Liver (tissue), 9 donors: ENCODE data around the gene EVC. TPM values are rescaled to one million over a fixed set of nuclear protein-coding genes. Genes with fewer than 3 reads are reported as not detected.
A peak's percentile ranks its signal among the peaks of the same experiment; 100 is the strongest.

Source experiments
- DNase-seq: peaks from one replicate; pipeline ENCODE4 v3.0.0-alpha.2; 2017; ENCODE audit warnings: low spot score
- H3K27ac ChIP-seq, 2 donors: one replicate each; pipeline ENCODE4 v1.7.0; 2013; ENCODE audit warnings: inconsistent platforms in 2 of 2, low read length in 2 of 2, control low read depth in 1 of 2, low read depth in 1 of 2, mild to moderate bottlenecking in 1 of 2
- H3K27me3 ChIP-seq, 4 donors: one replicate each; pipeline versions ENCODE4 v1.6.1 to v1.7.0; 2013; ENCODE audit warnings: low read length in 3 of 4, inconsistent platforms in 1 of 4, mild to moderate bottlenecking in 1 of 4, moderate library complexity in 1 of 4; ENCODE audit not compliant: control insufficient read depth in 4 of 4, insufficient read depth in 4 of 4
- H3K36me3 ChIP-seq, 4 donors: one replicate each; pipeline versions ENCODE4 v1.6.1 to v1.7.0; 2013; ENCODE audit warnings: low read length in 3 of 4, mild to moderate bottlenecking in 3 of 4, low read depth in 1 of 4, moderate library complexity in 1 of 4; ENCODE audit not compliant: control insufficient read depth in 4 of 4, insufficient read depth in 3 of 4
- H3K4me1 ChIP-seq, 4 donors: one replicate each; pipeline versions ENCODE4 v1.6.1 to v1.7.0; 2013; ENCODE audit warnings: low read length in 3 of 4, mild to moderate bottlenecking in 3 of 4, moderate library complexity in 1 of 4; ENCODE audit not compliant: control insufficient read depth in 4 of 4, insufficient read depth in 4 of 4
- H3K4me3 ChIP-seq, 3 donors: one replicate each; pipeline versions ENCODE4 v1.6.1 to v1.7.0; 2013; ENCODE audit warnings: low read length in 3 of 3, control low read depth in 1 of 3, low read depth in 1 of 3, mild to moderate bottlenecking in 1 of 3
- H3K9ac ChIP-seq, 2 donors: one replicate each; pipeline ENCODE4 v1.7.0; 2013; ENCODE audit warnings: low read length in 2 of 2, mild to moderate bottlenecking in 2 of 2, moderate library complexity in 2 of 2, control low read depth in 1 of 2, low read depth in 1 of 2
- H3K9me3 ChIP-seq, 4 donors: one replicate each; pipeline versions ENCODE4 v1.6.1 to v1.7.0; 2013; ENCODE audit warnings: low read length in 3 of 4; ENCODE audit not compliant: control insufficient read depth in 4 of 4
- ATF3 ChIP-seq: IDR thresholded peaks from 2 replicates; pipeline ENCODE4 v1.6.1; 2016; ENCODE audit warnings: antibody characterized with exemption
- CTCF ChIP-seq: fragments of 150-350 bp; IDR thresholded peaks from 2 replicates; pipeline ENCODE4 v1.5.1; 2017; ENCODE audit warnings: improper control_type of control experiment, low read depth, low read length; ENCODE audit not compliant: missing input control
- FOXA1 ChIP-seq: IDR thresholded peaks from 2 replicates; pipeline ENCODE4 v1.6.1; 2016; ENCODE audit warnings: antibody characterized with exemption
- FOXA2 ChIP-seq: IDR thresholded peaks from 2 replicates; pipeline ENCODE4 v1.6.1; 2016; ENCODE audit warnings: antibody characterized with exemption
- GABPA ChIP-seq, 2 donors: IDR thresholded peaks in 1 of 2; conservative IDR thresholded peaks in 1 of 2; 2 replicates each; pipeline ENCODE4 v1.6.1; 2016; ENCODE audit warnings: antibody characterized with exemption in 2 of 2, mild to moderate bottlenecking in 1 of 2, moderate library complexity in 1 of 2
- HNF4A ChIP-seq, 2 donors: conservative IDR thresholded peaks; 2 replicates each; pipeline ENCODE4 v1.6.1; 2016; ENCODE audit warnings: antibody characterized with exemption in 2 of 2, mild to moderate bottlenecking in 2 of 2
- HNF4G ChIP-seq: IDR thresholded peaks from 2 replicates; pipeline ENCODE4 v1.6.1; 2016; ENCODE audit warnings: antibody characterized with exemption
- MAX ChIP-seq: IDR thresholded peaks from 2 replicates; pipeline ENCODE4 v1.6.1; 2016; ENCODE audit warnings: antibody characterized with exemption
- NR2F2 ChIP-seq: IDR thresholded peaks from 2 replicates; pipeline ENCODE4 v1.6.1; 2016; ENCODE audit warnings: antibody characterized with exemption
- RAD21 ChIP-seq, 2 donors: IDR thresholded peaks; 2 replicates each; pipeline ENCODE4 v1.6.1; 2016; ENCODE audit warnings: antibody characterized with exemption in 2 of 2, mild to moderate bottlenecking in 2 of 2
- REST ChIP-seq: IDR thresholded peaks from 2 replicates; pipeline ENCODE4 v1.6.1; 2016; ENCODE audit warnings: antibody characterized with exemption, mild to moderate bottlenecking
- SP1 ChIP-seq: IDR thresholded peaks from 2 replicates; pipeline ENCODE4 v1.6.1; 2018; ENCODE audit warnings: antibody characterized with exemption, mild to moderate bottlenecking
- TAF1 ChIP-seq: conservative IDR thresholded peaks from 2 replicates; pipeline ENCODE4 v1.6.1; 2016; ENCODE audit warnings: antibody characterized with exemption, mild to moderate bottlenecking
- YY1 ChIP-seq: IDR thresholded peaks from 2 replicates; pipeline ENCODE4 v1.6.1; 2016; ENCODE audit warnings: antibody characterized with exemption, mild to moderate bottlenecking
- ZBTB33 ChIP-seq: IDR thresholded peaks from 2 replicates; pipeline ENCODE4 v1.6.1; 2016; ENCODE audit warnings: antibody characterized with exemption
- WGBS: extraction: QIAGEN DNeasy Blood & Tissue Kit; methylation state at CpG from one replicate; pipeline ENCODE4 v1.1.7; 2013; 5-methylcytosine and 5-hydroxymethylcytosine counted together
- polyA plus RNA-seq, 2 donors: library from polyadenylated mRNA; stranded (reverse) in 1 of 2; unstranded in 1 of 2; fragments of 200-250 nt in 1 of 2; fragments of >200 nt in 1 of 2; fragmentation: Nextera tagmentation in 1 of 2; extraction: Ambion mirVana in 1 of 2; gene quantifications; one replicate each; pipeline versions ENCODE4 v1.2.1 to v1.2.3, GENCODE V29; 2013 to 2015
- total RNA-seq, 2 donors: library from RNA; depleted of rRNA; stranded (reverse); fragments of >200 nt; gene quantifications; one replicate each; pipeline ENCODE4 v1.2.3, GENCODE V29; 2014
- donor health status: healthy.
- donor health status: healthy.
- donor health status: healthy.
- donor health status: healthy.
- donor health status: healthy.

EVC gene
- total and polyA plus RNA-seq, 4 donors, result 0.76 to 10.9 (median 3.2) TPM

- H3K9me3 ChIP-seq, result no peaks in the 10 kb centered on the region
- WGBS, result 75% methylated on average over 18 of the region's 18 CpGs
- DNase-seq, result no peak
- no peaks in the 10 kb centered on the region for H3K27me3 ChIP-seq
- no peak overlapping the region for H3K9ac ChIP-seq
- TF ChIP-seq CTCF (peak; percentile 15), MAX (no peak), RAD21 (IDR thresholded peaks at IDR 0.05) (peak in 1 of 2 donors; percentile 37)
- peaks cover 0 to 9% (median 0%) of the 10 kb centered on the region in 4 donors for H3K36me3 ChIP-seq
- no peaks in the 10 kb centered on the region for H3K4me1 ChIP-seq
- H3K27ac ChIP-seq, result no peak overlapping the region
- no peak overlapping the region for H3K4me3 ChIP-seq
Observed at GRCh38 chr4:5821665-5822358, 110.8 kb downstream of the EVC start.

- H3K36me3 ChIP-seq, result peaks cover 0 to 9% (median 0%) of the 10 kb centered on the region in 4 donors
- no peaks in the 10 kb centered on the region for H3K9me3 ChIP-seq
- H3K4me3 ChIP-seq, result no peak overlapping the region
- H3K27me3 ChIP-seq, result no peaks in the 10 kb centered on the region
- TF ChIP-seq YY1, result no peak
- TF ChIP-seq NR2F2, result no peak
- TF ChIP-seq HNF4G, result no peak
- no peak for TF ChIP-seq SP1
- no peak for TF ChIP-seq TAF1
- TF ChIP-seq FOXA1, result no peak
- no peak for TF ChIP-seq GABPA (IDR thresholded peaks at IDR 0.05 in 1 of 2, conservative IDR thresholded peaks at IDR 0.05 in 1 of 2)
- TF ChIP-seq HNF4A (conservative IDR thresholded peaks at IDR 0.05), result no peak
- TF ChIP-seq FOXA2, result no peak
- no peak for TF ChIP-seq CTCF
- H3K27ac ChIP-seq, result no peak overlapping the region
- no peak overlapping the region for H3K9ac ChIP-seq
- no peaks in the 10 kb centered on the region for H3K4me1 ChIP-seq
- no peak for DNase-seq
- 74% methylated on average over 5 of the region's 5 CpGs for WGBS
Observed at GRCh38 chr4:5822619-5823018, 111.6 kb downstream of the EVC start.

GRCh38 chr4:5823542-5824211 lies 112.7 kb downstream of the EVC start:
- no peaks in the 10 kb centered on the region for H3K27me3 ChIP-seq
- no peaks in the 10 kb centered on the region for H3K4me1 ChIP-seq
- H3K36me3 ChIP-seq, result peaks cover 0 to 6% (median 0%) of the 10 kb centered on the region in 4 donors
- no peak for DNase-seq
- H3K27ac ChIP-seq, result no peak overlapping the region
- no peaks in the 10 kb centered on the region for H3K9me3 ChIP-seq
- WGBS, result 91% methylated on average over 10 of the region's 10 CpGs
- no peak overlapping the region for H3K9ac ChIP-seq
- H3K4me3 ChIP-seq, result no peak overlapping the region
- no peak for TF ChIP-seq REST
- TF ChIP-seq FOXA1, result no peak
- TF ChIP-seq MAX, result no peak
- TF ChIP-seq TAF1, result no peak
- TF ChIP-seq ZBTB33, result no peak
- TF ChIP-seq NR2F2, result no peak
- no peak for TF ChIP-seq ATF3
- TF ChIP-seq YY1, result no peak
